Brain microvascular endothelial cell (primary cell): ENCODE measurements around the gene SAC3D1.

Source experiments
- DNase-seq: peaks from one replicate; pipeline ENCODE4 v3.0.0-alpha.2; 2020
- H3K27ac ChIP-seq: fragments of 250-450 bp; sonication (Bioruptor Pico); 2 replicates; pipeline ENCODE4 v1.5.1; 2020; ENCODE audit warnings: mild to moderate bottlenecking, moderate library complexity
- H3K27me3 ChIP-seq: fragments of 250-450 bp; sonication (Bioruptor Pico); replicated peaks from 2 replicates; pipeline ENCODE4 v1.5.1; 2020; ENCODE audit warnings: mild to moderate bottlenecking
- H3K36me3 ChIP-seq: fragments of 250-450 bp; sonication (Bioruptor Pico); replicated peaks from 2 replicates; pipeline ENCODE4 v1.5.1; 2020; ENCODE audit warnings: mild to moderate bottlenecking
- H3K4me3 ChIP-seq: 2 replicates; pipeline ENCODE4 v1.5.1; 2011; ENCODE audit warnings: low read depth, mild to moderate bottlenecking, control low read depth, low read length, moderate library complexity
- in situ Hi-C: cut with HindIII; loops from 2 replicates; pipeline ENCODE4 v1.10.0; 2017; ENCODE audit warnings: low sequenced_read_pairs, low pct_ligation_motif_present
- TF ChIP-seq, protein P1 (sequence below): IDR thresholded peaks from 2 replicates; pipeline ENCODE4 v1.5.1; 2011; ENCODE audit warnings: low read depth, mild to moderate bottlenecking, moderate library complexity, low read length, control low read depth, inconsistent platforms; ENCODE audit errors: missing control alignments

SAC3D1 gene

DNA sequence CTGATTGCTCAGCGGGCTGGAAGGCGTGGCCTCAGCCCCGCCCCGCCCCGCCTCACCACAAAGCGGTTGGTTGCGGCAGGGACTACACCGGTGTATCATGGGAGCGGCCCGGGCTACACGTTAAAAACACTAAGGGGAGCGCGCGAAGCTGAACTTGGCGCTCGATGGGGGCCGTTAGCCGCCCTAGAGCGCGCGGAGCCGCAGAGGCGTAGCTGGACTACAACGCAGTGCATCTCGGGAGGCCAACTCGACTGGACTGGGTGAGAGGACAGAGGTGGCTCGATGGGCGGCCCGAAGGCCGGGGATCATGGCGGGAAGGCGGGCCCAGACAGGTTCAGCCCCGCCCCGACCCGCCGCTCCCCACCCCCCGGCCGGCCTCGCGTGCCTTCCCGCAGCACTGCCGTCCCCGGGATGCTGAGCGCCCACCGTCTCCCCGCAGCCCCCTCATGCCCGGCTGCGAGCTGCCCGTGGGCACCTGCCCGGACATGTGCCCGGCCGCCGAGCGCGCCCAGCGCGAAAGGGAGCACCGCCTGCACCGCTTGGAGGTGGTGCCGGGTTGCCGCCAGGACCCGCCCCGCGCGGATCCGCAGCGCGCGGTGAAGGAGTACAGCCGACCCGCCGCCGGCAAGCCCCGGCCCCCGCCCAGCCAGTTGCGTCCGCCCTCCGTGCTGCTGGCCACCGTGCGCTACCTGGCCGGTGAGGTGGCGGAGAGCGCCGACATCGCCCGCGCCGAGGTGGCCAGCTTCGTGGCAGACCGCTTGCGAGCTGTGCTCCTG lies at the start of gene SAC3D1:
TSS of gene SAC3D1 (plus strand) at position 364 of the 776 bp plus-strand sequence. CDS start at position 447, 83 bp downstream.
- in situ Hi-C loops = no loop called here
- DNase-seq = peak; percentile 81
- peak within 1 kb of the TSS; percentile 67 for H3K4me3 ChIP-seq
- peak within 1 kb of the TSS; percentile 66 for H3K27ac ChIP-seq
- TF ChIP-seq, protein P1, sequence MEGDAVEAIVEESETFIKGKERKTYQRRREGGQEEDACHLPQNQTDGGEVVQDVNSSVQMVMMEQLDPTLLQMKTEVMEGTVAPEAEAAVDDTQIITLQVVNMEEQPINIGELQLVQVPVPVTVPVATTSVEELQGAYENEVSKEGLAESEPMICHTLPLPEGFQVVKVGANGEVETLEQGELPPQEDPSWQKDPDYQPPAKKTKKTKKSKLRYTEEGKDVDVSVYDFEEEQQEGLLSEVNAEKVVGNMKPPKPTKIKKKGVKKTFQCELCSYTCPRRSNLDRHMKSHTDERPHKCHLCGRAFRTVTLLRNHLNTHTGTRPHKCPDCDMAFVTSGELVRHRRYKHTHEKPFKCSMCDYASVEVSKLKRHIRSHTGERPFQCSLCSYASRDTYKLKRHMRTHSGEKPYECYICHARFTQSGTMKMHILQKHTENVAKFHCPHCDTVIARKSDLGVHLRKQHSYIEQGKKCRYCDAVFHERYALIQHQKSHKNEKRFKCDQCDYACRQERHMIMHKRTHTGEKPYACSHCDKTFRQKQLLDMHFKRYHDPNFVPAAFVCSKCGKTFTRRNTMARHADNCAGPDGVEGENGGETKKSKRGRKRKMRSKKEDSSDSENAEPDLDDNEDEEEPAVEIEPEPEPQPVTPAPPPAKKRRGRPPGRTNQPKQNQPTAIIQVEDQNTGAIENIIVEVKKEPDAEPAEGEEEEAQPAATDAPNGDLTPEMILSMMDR = no peak
- H3K27me3 ChIP-seq = no peaks in the 10 kb centered on the region
- H3K36me3 ChIP-seq = peaks cover 6% of the 10 kb centered on the region

DNA sequence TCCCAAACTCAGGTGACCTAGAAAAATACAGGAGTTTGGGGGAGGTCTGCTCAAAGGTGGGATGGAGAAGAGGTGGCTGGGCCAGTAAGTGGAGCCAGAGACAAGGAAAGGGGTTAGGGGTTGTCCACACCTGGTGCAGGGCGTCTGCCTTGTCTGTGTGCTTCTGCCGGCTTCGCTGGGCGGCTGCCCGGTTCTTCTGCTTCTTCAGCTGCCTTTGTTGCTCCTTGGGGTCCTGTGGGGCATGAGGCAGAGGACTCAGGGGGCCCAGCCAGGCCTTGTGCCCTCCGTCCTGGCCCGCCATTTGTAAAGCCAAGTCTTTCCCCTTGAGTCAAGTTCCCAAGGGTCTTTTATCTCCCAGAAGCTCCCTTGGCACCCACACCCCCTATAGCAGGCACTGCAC lies 46.7 kb upstream of the SAC3D1 start:
- Histone ChIP-seq H3K27ac (no peak overlapping the region), H3K27me3 (no peaks in the 10 kb centered on the region), H3K4me3 (no peak overlapping the region), H3K36me3 (no peaks in the 10 kb centered on the region)
- TF ChIP-seq, protein P1 = no peak
- no peak for DNase-seq
- in situ Hi-C loops = no loop called here

DNA sequence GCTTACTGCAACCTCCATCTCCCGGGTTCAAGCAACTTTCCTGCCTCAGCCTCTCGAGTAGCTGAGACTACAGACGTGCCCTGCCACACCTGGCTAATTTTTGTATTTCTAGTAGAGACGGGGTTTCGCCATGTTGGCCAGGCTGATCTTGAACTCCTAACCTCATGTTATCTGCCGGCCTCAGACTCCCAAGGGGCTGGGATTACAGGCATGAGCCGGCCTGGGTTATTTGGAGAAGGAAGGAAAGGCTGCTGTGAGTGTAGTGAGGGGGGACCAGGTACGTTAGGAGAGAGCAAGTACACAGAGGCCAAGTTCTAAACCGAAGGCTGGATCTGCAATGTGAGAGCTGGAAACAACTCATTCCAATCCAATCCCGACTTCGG lies 44.7 kb upstream of the SAC3D1 start:
- H3K36me3 ChIP-seq = no peaks in the 10 kb centered on the region
- H3K4me3 ChIP-seq = peak overlapping the region; percentile 35
- H3K27me3 ChIP-seq = no peaks in the 10 kb centered on the region
- TF ChIP-seq, protein P1 = no peak
- no peak for DNase-seq
- H3K27ac ChIP-seq = no peak overlapping the region
- in situ Hi-C loops = no loop called here

DNA sequence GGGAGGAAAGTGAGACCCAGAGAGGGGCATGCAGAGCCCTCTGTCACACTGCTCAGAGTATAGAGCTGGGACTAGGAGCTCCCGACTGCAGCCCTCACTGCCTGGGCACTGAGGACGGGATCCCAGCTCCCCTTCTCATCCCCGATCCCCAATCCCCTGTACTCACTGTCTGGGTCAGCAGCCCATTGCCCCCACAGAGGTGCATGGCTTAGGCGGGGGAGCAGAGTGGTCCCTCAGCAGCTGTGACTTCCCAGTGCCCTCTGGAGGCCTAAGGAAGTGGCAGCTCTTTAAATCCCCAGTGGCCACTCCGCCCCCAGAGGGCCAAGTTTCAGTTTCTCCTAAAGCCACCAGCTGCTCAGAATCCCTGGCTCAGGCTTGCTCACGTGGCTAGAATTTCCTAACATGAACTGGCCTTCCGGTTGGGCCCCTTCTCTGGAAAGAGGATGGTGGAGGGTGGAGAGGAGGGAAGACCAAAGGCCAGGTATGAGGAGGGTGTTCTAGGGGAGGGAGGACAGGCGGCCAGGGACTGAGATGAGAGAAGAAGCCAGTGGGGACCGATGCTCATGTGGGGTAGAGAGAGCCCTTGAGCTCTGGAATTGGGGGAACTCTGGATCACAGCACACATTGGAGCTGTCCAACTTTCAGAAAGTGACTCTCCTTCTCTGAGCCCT lies 44.2 kb upstream of the SAC3D1 start, which contains the start of gene BATF2:
TSS of gene BATF2 (minus strand) at position 262 of the 671 bp plus-strand sequence. CDS start at position 205, 57 bp downstream.
- no peak within 1 kb of the TSS for H3K27ac ChIP-seq

DNA sequence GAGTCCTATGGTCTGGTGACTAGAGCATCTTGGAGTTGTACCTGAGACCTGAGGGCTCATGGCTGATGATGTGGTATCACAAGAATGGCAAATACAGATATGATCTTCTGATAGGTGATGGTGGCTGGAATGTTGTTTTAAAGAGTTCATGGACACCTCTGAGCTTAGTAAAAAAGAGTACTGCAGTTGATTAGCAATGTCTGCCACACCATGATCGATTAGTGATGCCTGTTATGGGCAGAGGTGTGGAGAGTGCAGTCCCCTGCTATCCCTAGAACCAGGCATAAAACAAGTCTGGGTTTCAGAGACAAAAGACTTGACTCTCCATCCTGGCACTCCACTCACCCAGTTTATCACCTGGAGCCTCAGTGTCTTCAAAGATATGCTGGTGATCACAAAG lies 42.9 kb upstream of the SAC3D1 start:
- no peak overlapping the region for H3K27ac ChIP-seq
- TF ChIP-seq, protein P1 = no peak
- in situ Hi-C loops = no loop called here

More for the DNA sequence above, 44.2 kb upstream of the SAC3D1 start, which contains the start of gene BATF2:
- no peaks in the 10 kb centered on the region for H3K27me3 ChIP-seq
- TF ChIP-seq, protein P1 = peak; percentile 68
- peak; percentile 57 for DNase-seq
- peak within 1 kb of the TSS; percentile 35 for H3K4me3 ChIP-seq
- in situ Hi-C loops = no loop called here
- H3K36me3 ChIP-seq = no peaks in the 10 kb centered on the region

More for the DNA sequence above, 42.9 kb upstream of the SAC3D1 start:
- no peak overlapping the region for H3K4me3 ChIP-seq
- no peaks in the 10 kb centered on the region for H3K36me3 ChIP-seq
- H3K27me3 ChIP-seq = no peaks in the 10 kb centered on the region
- DNase-seq = no peak
